WTC11 (cell line): Measurements from ENCODE around the gene ADORA2B.

Experiments used
- ATF1 ChIP-seq: sonication (generic); formaldehyde crosslinking; IDR thresholded peaks from 2 replicates; pipeline ENCODE4 v1.8.1; 2023; ENCODE audit warnings: mild to moderate bottlenecking, moderate library complexity, missing genetic modification reagents
- ATF3 ChIP-seq: sonication (generic); formaldehyde crosslinking; conservative IDR thresholded peaks from 2 replicates; pipeline ENCODE4 v1.8.1; 2022; ENCODE audit warnings: mild to moderate bottlenecking, missing genetic modification reagents
- CTCF ChIP-seq: fragments of 200-600 bp; IDR thresholded peaks from 2 replicates; pipeline ENCODE4 v1.8.0; 2022; ENCODE audit warnings: antibody characterized with exemption
- E2F1 ChIP-seq: sonication (generic); formaldehyde crosslinking; IDR thresholded peaks from 2 replicates; pipeline ENCODE4 v1.8.0; 2022; ENCODE audit warnings: mild to moderate bottlenecking, missing genetic modification reagents
- JUN ChIP-seq: sonication (generic); formaldehyde crosslinking; IDR thresholded peaks from 2 replicates; pipeline ENCODE4 v1.8.0; 2023; ENCODE audit warnings: mild to moderate bottlenecking, missing genetic modification reagents
- KAT7 ChIP-seq: sonication (generic); formaldehyde crosslinking; IDR thresholded peaks from 2 replicates; pipeline ENCODE4 v1.8.1; 2023; ENCODE audit warnings: missing genetic modification reagents, mild to moderate bottlenecking, borderline replicate concordance
- NR2C2 ChIP-seq: sonication (generic); formaldehyde crosslinking; IDR thresholded peaks from 2 replicates; pipeline ENCODE4 v1.8.0; 2022; ENCODE audit warnings: mild to moderate bottlenecking, missing genetic modification reagents
- TP53 ChIP-seq: sonication (generic); formaldehyde crosslinking; IDR thresholded peaks from 2 replicates; pipeline ENCODE4 v1.8.1; 2023; ENCODE audit warnings: mild to moderate bottlenecking, missing genetic modification reagents
- ZNF416 ChIP-seq: fragments of 250-450 bp; sonication (Bioruptor Pico); IDR thresholded peaks from 2 replicates; pipeline ENCODE4 v1.9.0; 2021; ENCODE audit warnings: mild to moderate bottlenecking, inconsistent platforms

GRCh38 chr17:15963670-15964110, 18.8 kb downstream of the ADORA2B start:
- TF ChIP-seq CTCF (no peak), TP53 (no peak), KAT7 (CRISPR knock-in tag) (no peak), NR2C2 (CRISPR knock-in tag) (no peak), ZNF416 (CRISPR knock-in tag) (no peak), JUN (CRISPR knock-in tag) (no peak), E2F1 (CRISPR knock-in tag) (no peak), ATF1 (no peak), ATF3 (CRISPR knock-in tag) (no peak)
